CD14-positive monocyte (primary cell): ENCODE measurements around the gene GLI1. TPM values are rescaled to one million over a fixed set of nuclear protein-coding genes. Genes with fewer than 3 reads are reported as not detected.
"Not testable (repeated sequence)": the region's sequence is repeated elsewhere in the genome, so short reads cannot be mapped to it uniquely, and the experiment has no call there.

Experiments
- DNase-seq, 3 donors: peaks; one replicate each; pipeline ENCODE4 v3.0.0-alpha.2; 2011 to 2022
- H2AFZ ChIP-seq: 2 replicates; pipeline ENCODE4 v1.6.0; 2012; ENCODE audit warnings: mild to moderate bottlenecking, low read depth, low read length, inconsistent platforms; ENCODE audit not compliant: insufficient read depth, poor library complexity, severe bottlenecking
- H3K27ac ChIP-seq, 2 donors: 1 replicate in 1 of 2; 2 replicates in 1 of 2; pipeline ENCODE4 v1.5.1; 2012 to 2013; ENCODE audit warnings: low read length in 2 of 2, control low read depth in 1 of 2, inconsistent platforms in 1 of 2, low read depth in 1 of 2, mild to moderate bottlenecking in 1 of 2
- H3K27me3 ChIP-seq, 2 donors: one replicate each; pipeline versions ENCODE4 v1.6.0 to v1.6.1; 2011 to 2013; ENCODE audit warnings: low read length in 2 of 2; ENCODE audit not compliant: control insufficient read depth in 2 of 2, insufficient read depth in 2 of 2
- H3K36me3 ChIP-seq, 2 donors: replicated peaks in 1 of 2; 1 replicate in 1 of 2; 2 replicates in 1 of 2; pipeline versions ENCODE4 v1.5.1 to v1.6.1; 2012 to 2013; ENCODE audit warnings: low read length in 2 of 2, control low read depth in 1 of 2, inconsistent platforms in 1 of 2, mild to moderate bottlenecking in 1 of 2; ENCODE audit not compliant: insufficient read depth in 2 of 2, control insufficient read depth in 1 of 2
- H3K4me1 ChIP-seq, 2 donors: 1 replicate in 1 of 2; 2 replicates in 1 of 2; pipeline versions ENCODE4 v1.5.1 to v1.6.1; 2012 to 2013; ENCODE audit warnings: low read length in 2 of 2, control low read depth in 1 of 2, inconsistent platforms in 1 of 2, mild to moderate bottlenecking in 1 of 2, moderate library complexity in 1 of 2; ENCODE audit not compliant: insufficient read depth in 2 of 2, control insufficient read depth in 1 of 2
- H3K4me2 ChIP-seq: replicated peaks from 2 replicates; pipeline ENCODE3; 2012; ENCODE audit warnings: low read length, moderate library complexity, mild to moderate bottlenecking; ENCODE audit not compliant: poor library complexity, severe bottlenecking; ENCODE audit errors: extremely low read depth
- H3K4me3 ChIP-seq, 3 experiments: fragments of 200-600 bp in 1 of 3; sonication (generic) in 1 of 3; replicated peaks in 1 of 3; 1 replicate in 2 of 3; 2 replicates in 1 of 3; pipeline ENCODE4 v1.5.1; 2011 to 2013; ENCODE audit warnings: low read length in 3 of 3, mild to moderate bottlenecking in 3 of 3, control low read depth in 2 of 3, low read depth in 2 of 3, inconsistent platforms in 1 of 3, moderate library complexity in 1 of 3
- H3K79me2 ChIP-seq: 2 replicates; pipeline ENCODE4 v1.6.0; 2012; ENCODE audit warnings: mild to moderate bottlenecking, control low read depth, inconsistent platforms, low read length, moderate library complexity; ENCODE audit not compliant: insufficient read depth
- H3K9ac ChIP-seq: 2 replicates; pipeline ENCODE4 v1.6.0; 2017; ENCODE audit warnings: low read length, mild to moderate bottlenecking; ENCODE audit not compliant: insufficient read depth, poor library complexity, severe bottlenecking
- H3K9me3 ChIP-seq, 2 donors: replicated peaks in 1 of 2; 1 replicate in 1 of 2; 2 replicates in 1 of 2; pipeline versions ENCODE4 v1.5.1 to v1.6.1; 2012 to 2013; ENCODE audit warnings: low read length in 2 of 2, control low read depth in 1 of 2; ENCODE audit not compliant: control insufficient read depth in 1 of 2, insufficient read depth in 1 of 2
- H4K20me1 ChIP-seq: 2 replicates; pipeline ENCODE4 v1.6.0; 2012; ENCODE audit warnings: mild to moderate bottlenecking, low read length, control low read depth, moderate library complexity; ENCODE audit not compliant: insufficient read depth
- H3K27ac Mint-ChIP-seq, 7 donors: one replicate each; pipeline ENCODE4 v1.8.0; 2020; ENCODE audit warnings: mild to moderate bottlenecking in 7 of 7, mixed read lengths in 7 of 7, moderate library complexity in 6 of 7, inconsistent platforms in 2 of 7
- H3K27me3 Mint-ChIP-seq, 3 donors: one replicate each; pipeline ENCODE4 v1.8.0; 2021 to 2022; ENCODE audit warnings: low read depth in 3 of 3, mild to moderate bottlenecking in 3 of 3, mixed read lengths in 3 of 3, moderate library complexity in 3 of 3, inconsistent platforms in 1 of 3
- H3K36me3 Mint-ChIP-seq, 2 donors: one replicate each; pipeline ENCODE4 v1.8.0; 2020; ENCODE audit warnings: mixed read lengths in 2 of 2, inconsistent platforms in 1 of 2, mild to moderate bottlenecking in 1 of 2
- H3K4me1 Mint-ChIP-seq: one replicate; pipeline ENCODE4 v1.8.0; 2020; ENCODE audit warnings: mild to moderate bottlenecking, mixed read lengths
- H3K4me3 Mint-ChIP-seq, 2 donors: one replicate each; pipeline ENCODE4 v1.8.0; 2020; ENCODE audit warnings: mild to moderate bottlenecking in 2 of 2, mixed read lengths in 2 of 2, moderate library complexity in 1 of 2
- H3K9me3 Mint-ChIP-seq, 7 donors: one replicate each; pipeline ENCODE4 v1.8.0; 2020 to 2022; ENCODE audit warnings: mixed read lengths in 7 of 7, mild to moderate bottlenecking in 6 of 7, moderate library complexity in 6 of 7, inconsistent platforms in 2 of 7
- WGBS: methylation state at CpG from one replicate; pipeline ENCODE4 v1.1.5; 2013; ENCODE audit warnings: missing lambda C conversion rate; ENCODE audit not compliant: insufficient coverage; 5-methylcytosine and 5-hydroxymethylcytosine counted together
- intact Hi-C, 2 donors: fragments of 100-400 bp; cut with micrococcal nuclease; formaldehyde crosslinking; loops; one replicate each; pipeline versions ENCODE4 v1.15.0 to v1.15.1; 2023
- polyA plus RNA-seq, 3 donors: library from polyadenylated mRNA; depleted of rRNA in 1 of 3; unstranded in 2 of 3; stranded (reverse) in 1 of 3; fragments of 300-500 nt in 2 of 3; fragments of >200 nt in 1 of 3; fragmentation: Illumina TruSeq in 2 of 3; gene quantifications; 1 replicate in 2 of 3; 2 replicates in 1 of 3; pipeline ENCODE4 v1.2.3, GENCODE V29; 2012 to 2021
- TF ChIP-seq, protein P1 (sequence below): fragments of 200-600 bp; IDR thresholded peaks from one replicate; pipeline ENCODE4 v1.8.0; 2022; ENCODE audit warnings: antibody characterized with exemption, mild to moderate bottlenecking

GLI1 gene
- polyA plus RNA-seq, 3 donors = 0.05 TPM; not detected in 2

DNA sequence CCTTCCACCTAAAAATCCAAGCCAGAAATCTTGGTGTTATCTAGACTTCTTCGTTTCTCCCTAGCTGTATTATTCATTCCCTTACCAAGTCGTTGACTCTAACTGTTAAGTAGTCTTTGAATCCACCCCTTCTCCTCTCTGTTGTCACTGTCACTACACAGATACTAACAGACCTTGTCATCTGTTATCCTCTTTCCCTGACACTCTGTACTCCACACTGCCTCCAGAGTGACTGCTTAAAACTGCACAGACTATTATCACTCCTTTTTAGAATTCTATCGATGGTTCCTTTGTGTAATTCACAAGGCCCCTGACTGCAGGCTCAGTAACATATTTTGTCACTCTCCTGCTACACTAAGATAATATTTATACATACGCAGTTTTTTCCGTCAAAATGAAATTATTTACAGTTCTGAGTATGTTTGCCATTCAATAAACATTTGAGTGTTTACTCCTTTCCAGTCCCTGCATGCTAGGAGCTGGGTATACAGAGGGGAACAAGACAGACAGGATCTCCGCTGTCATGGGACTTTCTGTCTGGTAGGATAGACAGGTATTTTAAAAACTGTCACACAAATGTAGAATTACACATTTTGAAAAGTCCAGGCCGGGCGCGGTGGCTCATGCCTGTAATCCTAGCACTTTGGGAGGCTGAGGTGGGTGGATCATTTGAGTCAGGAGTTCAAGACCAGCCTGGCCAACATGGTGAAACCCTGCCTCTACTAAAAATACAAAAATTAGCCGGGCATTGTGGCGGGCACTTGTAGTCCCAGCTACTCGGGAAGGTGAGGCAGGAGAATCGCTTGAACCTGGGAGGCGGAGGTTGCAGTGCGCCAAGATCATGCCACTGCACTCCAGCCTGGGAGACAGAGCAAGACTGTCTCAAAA is 32.1 kb downstream of the GLI1 start:
- Mint-ChIP-seq H3K4me3 (no peak overlapping the region), H3K36me3 (peaks cover 48 to 73% of the 10 kb centered on the region in 2 donors), H3K27ac (peak overlapping the region in 3 of 7 donors; percentile 15 to 80 (median 20)), H3K4me1 (peaks cover 21% of the 10 kb centered on the region), H3K9me3 (peaks cover 0 to 3% (median 0%) of the 10 kb centered on the region in 7 donors), H3K27me3 (peaks cover 0 to 2% (median 0%) of the 10 kb centered on the region in 3 donors)
- Histone ChIP-seq H3K79me2 (peaks cover 16% of the 10 kb centered on the region), H3K36me3 (peaks cover 43 to 51% of the 10 kb centered on the region in 2 donors), H3K4me1 (peaks cover 16 to 21% of the 10 kb centered on the region in 2 donors), H3K27me3 (no peaks in the 10 kb centered on the region), H3K9ac (no peak overlapping the region), H3K9me3 (no peaks in the 10 kb centered on the region), H3K4me2 (no peak overlapping the region), H4K20me1 (peaks cover 11% of the 10 kb centered on the region), H3K27ac (no peak overlapping the region), H3K4me3 (no peak overlapping the region), H2AFZ (no peak overlapping the region)
- DNase-seq = no peak
- TF ChIP-seq, protein P1, sequence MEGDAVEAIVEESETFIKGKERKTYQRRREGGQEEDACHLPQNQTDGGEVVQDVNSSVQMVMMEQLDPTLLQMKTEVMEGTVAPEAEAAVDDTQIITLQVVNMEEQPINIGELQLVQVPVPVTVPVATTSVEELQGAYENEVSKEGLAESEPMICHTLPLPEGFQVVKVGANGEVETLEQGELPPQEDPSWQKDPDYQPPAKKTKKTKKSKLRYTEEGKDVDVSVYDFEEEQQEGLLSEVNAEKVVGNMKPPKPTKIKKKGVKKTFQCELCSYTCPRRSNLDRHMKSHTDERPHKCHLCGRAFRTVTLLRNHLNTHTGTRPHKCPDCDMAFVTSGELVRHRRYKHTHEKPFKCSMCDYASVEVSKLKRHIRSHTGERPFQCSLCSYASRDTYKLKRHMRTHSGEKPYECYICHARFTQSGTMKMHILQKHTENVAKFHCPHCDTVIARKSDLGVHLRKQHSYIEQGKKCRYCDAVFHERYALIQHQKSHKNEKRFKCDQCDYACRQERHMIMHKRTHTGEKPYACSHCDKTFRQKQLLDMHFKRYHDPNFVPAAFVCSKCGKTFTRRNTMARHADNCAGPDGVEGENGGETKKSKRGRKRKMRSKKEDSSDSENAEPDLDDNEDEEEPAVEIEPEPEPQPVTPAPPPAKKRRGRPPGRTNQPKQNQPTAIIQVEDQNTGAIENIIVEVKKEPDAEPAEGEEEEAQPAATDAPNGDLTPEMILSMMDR = peak; percentile 22
- intact Hi-C loops = no loop called here
- WGBS = 91% methylated on average over 9 of the region's 15 CpGs

DNA sequence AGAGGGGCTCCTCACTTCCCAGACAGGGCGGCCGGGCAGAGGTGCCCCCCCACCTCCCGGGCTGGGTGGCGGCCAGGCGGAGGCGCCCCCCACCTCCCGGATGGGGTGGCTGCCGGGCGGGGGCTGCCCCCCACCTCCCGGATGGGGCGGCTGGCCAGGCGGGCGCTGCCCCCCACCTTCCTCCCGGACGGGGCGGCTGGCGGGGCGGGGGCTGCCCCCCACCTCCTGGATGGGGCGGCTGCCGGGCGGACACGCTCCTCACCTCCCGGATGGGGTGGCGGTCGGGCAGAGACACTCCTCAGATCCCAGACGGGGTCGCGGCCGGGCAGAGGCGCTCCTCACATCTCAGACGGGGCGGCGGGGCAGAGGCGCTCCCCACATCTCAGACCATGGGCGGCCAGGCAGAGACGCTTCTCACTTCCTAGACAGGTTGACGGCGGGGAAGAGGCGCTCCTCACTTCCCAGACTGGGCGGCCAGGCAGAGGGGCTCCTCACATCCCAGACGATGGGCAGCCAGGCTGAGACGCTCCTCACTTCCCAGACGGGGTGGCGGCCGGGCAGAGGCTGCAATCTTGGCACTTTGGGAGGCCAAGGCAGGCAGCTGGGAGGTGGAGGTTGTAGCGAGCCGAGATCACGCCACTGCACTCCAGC is 35.6 kb downstream of the GLI1 start:
- H3K4me2 ChIP-seq, H3K4me3 Mint-ChIP-seq, DNase-seq, H2AFZ ChIP-seq, H3K27ac Mint-ChIP-seq, H3K9me3 Mint-ChIP-seq, H3K27me3 Mint-ChIP-seq, H3K27ac ChIP-seq, H3K9me3 ChIP-seq, H3K4me1 ChIP-seq, intact Hi-C loops, H3K79me2 ChIP-seq, H3K27me3 ChIP-seq, H3K9ac ChIP-seq, H3K4me1 Mint-ChIP-seq, H3K4me3 ChIP-seq: not testable (repeated sequence)
- H3K36me3 Mint-ChIP-seq = peaks cover 64 to 91% of the 10 kb centered on the region in 2 donors
- Histone ChIP-seq H4K20me1 (peaks cover 17% of the 10 kb centered on the region), H3K36me3 (peaks cover 51 to 70% of the 10 kb centered on the region in 2 donors)
- WGBS = 95% methylated on average over 29 of the region's 48 CpGs
